ENCODE data around the gene VSIG10L.
A peak's percentile ranks its signal among the peaks of the same experiment; 100 is the strongest.

VSIG10L gene

DNA sequence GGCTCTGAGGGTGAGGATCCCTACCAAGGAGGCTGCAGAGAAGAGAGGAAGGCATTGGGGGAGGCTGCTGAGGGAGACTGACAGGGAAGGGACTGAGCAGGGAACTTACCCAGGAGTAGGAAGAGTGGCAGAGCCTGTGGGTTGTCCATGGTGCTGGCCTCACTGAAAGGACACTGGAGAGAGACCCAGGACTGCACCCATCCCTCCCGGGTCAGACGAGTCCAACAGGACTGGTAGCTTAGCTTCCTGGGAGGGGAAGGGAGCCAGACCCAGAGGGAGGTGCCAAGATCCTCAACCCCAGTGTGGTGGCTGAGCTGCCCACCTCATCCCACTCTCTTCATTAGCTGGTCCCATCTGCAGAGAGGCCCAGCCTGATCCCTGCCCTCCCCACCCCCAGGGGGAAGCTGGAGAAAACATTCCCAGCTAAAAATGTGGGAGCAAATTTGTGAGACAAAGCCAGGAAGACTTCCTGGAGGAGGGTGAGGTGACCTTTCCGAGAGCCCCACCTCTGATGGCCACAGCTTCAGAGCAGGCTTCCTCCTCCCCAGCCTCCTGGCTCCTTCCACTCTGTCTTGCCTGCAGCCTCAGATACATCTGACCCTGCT, at the start of gene VSIG10L:
Gene VSIG10L (minus strand): TSS at position 164 of the 605 bp plus-strand sequence. CDS start 15 bp downstream, at position 149.
- no peak for DNase-seq

DNA sequence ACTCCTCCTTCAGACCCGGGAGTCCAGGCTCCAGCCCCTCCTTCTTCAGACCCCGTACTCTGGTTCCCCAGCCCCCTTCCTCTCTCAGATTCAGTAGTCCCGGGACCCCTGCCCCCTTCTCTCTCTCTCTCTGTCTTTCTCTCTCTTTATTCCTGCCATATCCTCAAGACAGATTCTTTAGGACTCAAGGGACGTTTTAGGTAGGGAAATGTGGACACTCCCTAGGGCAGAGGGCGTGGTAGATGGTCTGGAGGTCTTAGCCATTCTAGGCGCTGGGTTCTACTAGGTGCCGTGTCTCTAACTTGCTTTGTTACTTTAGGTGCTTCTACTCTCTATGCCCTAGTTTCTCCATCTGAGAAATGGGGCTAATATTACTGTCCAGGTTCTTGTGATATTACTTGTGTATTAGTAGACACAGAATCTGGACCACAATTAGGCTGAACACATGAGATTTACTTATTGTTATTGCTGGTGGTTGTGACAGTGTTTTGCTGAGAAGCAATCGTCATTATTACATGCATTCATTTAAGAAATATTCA, 49.2 kb upstream of the VSIG10L start:
- DNase-seq: no peak

DNA sequence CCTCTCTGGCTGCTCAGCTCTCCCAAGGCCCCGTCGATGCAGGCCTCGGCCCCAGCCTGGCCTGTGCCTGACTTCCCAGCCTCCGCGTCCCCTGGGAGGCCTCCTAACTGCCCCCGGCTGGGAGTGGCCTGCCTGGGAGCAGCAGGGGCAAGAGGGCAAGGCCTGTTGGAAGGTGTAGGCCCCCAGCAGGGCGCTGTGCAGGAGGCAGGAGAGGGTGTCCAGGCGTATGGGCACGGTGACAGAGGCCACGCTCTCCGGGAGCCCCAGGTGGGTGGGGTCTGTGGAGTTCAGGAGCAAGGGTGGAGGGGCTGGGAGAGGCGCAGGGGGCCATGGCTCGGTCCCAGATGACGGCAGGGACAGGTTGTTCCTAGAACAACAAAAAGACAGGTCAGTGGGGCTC, 47.2 kb upstream of the VSIG10L start:
- no peak for DNase-seq

GRCh38 chr19:51387924-51388389, 46.0 kb upstream of the VSIG10L start, which contains the start of gene LIM2:
Gene LIM2 (minus strand): TSS chr19:51387974. CDS start chr19:51387443, 531 bp downstream.
- DNase-seq: no peak

DNA sequence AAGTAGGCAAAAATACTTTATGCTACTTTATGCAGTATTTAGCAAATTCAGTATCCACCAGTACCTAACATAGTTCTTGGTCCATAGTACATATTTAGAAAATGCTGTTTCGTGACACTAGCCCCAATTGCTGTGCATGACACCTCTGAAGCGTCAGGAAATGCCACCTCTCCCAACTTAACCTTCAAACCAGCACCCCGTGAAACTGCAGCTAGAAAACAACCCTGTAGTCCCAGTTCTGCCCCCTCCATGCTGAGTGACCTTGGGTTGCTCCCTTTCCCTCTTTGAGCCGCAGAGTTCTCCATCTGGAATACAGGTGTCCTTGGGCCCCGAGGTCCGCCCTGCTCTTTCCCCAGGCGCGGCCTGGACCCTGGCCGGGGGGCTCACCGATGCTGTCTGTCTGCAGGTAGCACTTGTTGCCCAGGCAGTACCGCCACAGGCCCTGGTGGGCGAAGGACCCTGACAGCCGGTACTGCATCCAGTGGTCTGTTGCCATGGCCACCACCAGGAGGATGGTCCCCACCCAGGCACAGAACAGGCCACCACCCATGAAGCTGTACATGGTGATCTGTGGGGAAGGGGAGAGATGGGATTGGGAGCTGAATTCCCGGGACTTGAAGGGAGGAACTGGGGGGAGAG, 45.1 kb upstream of the VSIG10L start:
- no peak for DNase-seq

DNA sequence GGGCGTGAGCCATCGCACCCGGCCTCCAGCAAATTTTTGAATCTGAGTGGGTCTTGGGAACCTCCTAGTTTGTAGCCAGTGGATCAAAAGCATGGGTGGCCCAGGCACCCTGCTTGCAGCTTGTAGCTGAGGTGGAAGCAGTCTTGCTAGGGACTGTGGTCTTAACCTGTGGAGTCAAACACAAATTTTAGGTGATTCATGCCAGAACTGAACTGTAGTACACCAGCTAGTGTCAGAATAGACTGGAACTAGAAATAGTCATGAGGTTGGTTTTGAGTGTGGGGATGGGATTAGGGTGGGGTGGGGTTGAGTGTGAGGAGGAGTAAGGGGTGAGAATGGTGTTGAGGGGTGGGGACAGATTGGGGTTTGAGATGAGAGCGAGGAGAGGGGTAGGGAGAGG, 40.1 kb upstream of the VSIG10L start:
- no peak for DNase-seq

- no peak for DNase-seq
Measured at GRCh38 chr19:51380379-51380778, 38.4 kb upstream of the VSIG10L start.

GRCh38 chr19:51377422-51377821, 35.5 kb upstream of the VSIG10L start:
- DNase-seq: no peak

GRCh38 chr19:51375504-51376221, 33.7 kb upstream of the VSIG10L start:
- no peak for DNase-seq

DNA sequence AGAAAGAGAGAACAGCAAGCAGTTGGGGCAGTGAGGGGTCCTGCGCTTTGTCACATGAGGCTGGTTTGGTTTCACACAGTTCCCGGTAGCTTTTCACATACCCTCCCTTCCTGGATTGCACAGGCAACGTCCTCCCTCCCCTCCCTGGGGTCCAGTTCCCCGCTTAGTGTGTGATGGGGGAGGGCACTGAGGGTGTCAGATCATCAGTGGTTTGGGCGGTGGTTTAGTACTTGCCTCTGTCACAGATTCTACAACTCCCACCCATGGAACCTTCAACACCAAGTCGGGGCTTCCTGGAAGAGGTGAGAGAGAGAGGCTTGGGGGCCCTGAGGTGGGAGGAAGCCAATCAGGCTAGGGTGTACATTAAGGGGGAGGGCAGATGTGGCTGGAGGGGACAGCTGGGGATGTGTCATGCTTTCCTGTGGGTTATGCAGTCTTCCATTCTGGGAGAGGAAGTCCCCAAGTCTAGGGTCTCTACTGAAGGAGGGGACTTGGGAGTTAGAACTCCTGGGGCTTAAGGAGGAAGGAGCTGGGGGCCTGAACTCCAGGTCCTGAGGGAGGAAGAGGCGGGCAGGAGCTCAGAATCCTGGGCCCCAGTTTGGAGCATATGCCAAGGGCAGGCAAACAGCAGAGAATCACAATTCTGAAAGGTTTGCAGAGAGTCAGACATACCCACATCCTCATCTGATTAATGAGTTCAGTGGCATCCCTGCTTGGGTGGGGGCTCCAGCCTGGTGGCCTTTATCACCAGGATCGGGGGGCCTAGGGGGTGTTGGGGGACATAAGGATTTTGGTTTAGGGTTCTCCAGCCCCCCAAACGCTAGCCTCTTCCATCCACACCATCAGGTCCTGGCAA, 30.9 kb upstream of the VSIG10L start, which contains the start of gene NKG7:
Gene NKG7 (minus strand): TSS at position 6 of the 856 bp plus-strand sequence. CDS start 119 bp downstream, outside the sequence.
- peak; percentile 68 to 74 for DNase-seq

GRCh38 chr19:51372021-51372648, 30.2 kb upstream of the VSIG10L start:
- DNase-seq: no peak

DNA sequence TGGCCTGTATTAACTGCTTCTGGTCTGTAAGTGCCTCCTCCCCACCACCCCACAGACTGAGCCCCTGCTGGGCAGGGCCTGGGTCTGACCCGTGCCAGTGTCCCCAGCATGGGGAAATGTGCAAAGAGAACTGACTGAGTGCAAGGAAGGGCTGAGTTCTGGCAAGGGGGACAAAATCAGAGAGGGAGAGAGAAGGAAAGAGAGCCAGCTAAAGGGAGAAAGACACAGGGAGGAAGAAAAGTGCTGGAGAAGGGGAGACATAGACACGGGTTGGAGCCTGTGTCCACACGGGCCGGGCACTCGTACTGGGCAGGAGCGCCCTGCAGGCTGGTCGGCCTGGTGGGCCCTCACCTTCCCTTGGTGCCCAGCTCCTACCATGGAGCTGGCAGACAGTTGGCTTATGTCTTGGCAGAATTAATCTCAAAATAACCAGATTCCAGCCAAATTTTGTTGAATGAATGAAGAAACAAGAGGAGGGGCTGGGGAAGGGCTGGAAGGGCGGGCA, 29.3 kb upstream of the VSIG10L start:
- DNase-seq: no peak

- DNase-seq: no peak
Measured at GRCh38 chr19:51370230-51370629, 28.3 kb upstream of the VSIG10L start.

DNA sequence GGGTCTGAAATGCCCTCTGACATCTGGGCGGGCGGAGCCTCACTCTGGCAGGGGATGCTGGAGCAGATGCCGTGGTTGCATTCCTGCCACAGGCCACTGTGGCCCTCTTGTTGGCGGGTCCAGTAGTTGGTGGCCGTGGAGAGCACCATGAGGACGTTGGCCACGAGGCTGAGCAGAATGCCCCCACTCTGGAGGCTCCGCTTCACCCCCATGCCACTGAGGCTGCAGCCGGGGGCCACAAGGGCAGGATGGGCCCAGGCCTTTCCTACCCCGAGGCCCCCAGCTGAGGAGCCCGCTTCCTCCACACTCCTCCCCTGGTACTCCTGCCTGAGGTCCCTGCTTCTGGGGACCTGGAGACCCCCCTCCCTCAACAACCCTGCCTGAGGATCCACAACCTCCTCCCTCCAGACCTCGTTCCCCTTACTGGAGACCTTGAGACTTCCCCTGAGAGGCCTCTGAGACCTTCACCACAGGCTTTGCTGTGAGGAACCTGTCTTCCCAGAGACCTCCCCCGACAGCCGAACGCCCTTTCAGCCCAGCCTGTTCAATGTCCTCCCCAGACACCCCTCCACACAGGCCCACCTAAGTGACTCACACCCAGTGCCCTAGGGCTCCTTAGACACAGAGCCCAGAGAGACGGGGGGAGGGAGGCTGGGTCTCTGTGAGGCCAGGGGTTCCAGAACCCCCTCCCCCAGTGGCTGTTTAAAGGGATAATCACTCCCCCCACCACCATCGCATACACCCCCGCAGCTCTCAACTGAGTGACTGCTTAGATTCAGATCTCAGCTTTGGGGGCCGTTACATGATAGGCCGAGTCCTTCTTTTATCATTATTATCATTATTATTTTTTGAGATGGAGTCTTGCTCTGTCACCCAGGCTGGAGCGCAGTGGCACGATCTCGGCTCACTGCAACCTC, 26.7 kb upstream of the VSIG10L start, which contains the start of gene CLDND2:
Gene CLDND2 (minus strand): TSS at position 638 of the 917 bp plus-strand sequence. CDS start 426 bp downstream, at position 212.
- DNase-seq: no peak

DNA sequence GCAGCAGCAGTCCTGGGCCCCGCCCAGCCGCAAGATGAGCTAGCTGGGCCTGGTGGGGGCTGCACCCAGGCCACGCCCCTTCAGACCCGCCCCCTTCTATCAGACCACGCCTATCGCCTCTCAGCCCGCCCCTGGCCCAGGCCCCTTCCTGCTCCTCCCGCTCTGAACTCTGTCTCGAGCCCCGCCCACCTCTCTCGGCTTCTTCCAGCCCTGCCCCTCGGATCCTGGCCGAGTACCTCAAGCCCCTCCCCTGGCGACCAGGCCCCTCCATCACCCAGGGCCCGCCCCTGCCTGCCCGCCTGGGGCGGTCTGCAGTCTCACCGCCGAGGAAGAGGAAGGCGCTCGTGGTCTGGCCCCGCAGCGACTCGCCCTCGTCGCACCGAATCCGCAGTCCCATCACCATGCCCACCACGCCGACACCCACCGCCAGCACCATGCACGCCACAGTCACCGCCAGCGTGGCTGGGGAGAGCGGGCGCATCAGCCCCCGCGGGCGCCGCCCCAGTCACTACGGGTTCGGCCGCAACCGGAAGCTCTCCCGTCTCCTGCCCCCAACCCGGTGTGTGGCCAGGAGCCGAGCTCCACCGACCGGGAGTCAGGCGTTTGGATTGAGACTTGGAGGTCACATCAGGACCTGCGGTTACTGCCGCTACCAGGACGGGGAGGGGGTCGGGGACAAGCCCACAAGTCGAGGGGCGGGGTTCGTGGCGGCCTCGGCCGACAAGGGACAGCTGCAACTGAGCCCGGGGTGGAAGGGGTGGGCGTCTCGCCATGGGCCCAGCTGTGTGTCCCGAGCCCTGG, 25.8 kb upstream of the VSIG10L start:
- peak; percentile 94 to 95 for DNase-seq

DNA sequence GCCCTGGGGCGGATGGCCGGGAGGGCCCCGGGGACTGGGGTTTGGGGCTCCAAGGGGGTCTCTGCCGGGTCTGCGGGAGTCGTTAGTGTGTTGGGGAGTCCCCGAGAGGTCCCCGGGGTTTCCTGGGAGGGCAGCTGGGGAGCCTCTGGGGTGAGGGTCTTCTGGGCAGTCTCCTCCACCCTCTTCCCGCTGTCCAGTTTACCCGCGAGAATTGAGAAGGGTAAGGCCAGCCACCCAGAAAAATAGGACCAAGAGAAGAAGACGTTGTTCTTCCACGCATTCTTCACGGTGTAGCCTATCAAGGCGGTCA, 25.3 kb upstream of the VSIG10L start:
- no peak for DNase-seq

- peak; percentile 91 for DNase-seq
Measured at GRCh38 chr19:51366389-51367254, 24.7 kb upstream of the VSIG10L start.

DNA sequence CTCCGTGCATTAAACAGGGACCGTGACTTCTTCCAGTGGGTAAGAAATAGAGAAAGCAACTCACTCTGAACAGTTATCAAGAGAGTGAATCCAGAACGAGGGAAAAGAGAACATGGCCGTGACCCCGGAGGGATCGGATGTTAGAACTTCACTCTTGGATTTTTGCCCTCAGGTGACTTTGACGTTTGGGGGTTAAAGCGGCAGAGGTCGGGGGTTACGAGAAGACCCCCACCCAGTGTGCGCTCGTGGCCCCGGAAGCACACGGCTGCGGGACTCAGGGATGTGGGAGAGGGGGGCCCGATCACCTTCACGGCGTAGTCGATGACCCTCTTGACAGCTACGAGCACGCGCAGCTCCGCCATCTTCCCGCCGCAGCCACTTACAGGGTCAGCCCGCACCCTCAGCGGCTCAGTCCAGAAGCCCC, 24.0 kb upstream of the VSIG10L start, which contains the start of gene ETFB:
Gene ETFB (minus strand): TSS at position 424 of the 424 bp plus-strand sequence. CDS start 62 bp downstream, at position 362.
- DNase-seq: no peak

Measured in activated CD4-positive, alpha-beta T cell treated with anti-CD3 and anti-CD28 coated beads, Interleukin-2, amount 50 U/mL, for 4 hours (primary cell).